GM12891 (cell line): Measurements from ENCODE around the gene TLK2.

ENCODE experiments used
- POLR2A ChIP-seq: IDR thresholded peaks from 2 replicates; pipeline ENCODE4 v1.6.1; 2011; ENCODE audit warnings: low read depth, low read length, control low read depth
- POLR2AphosphoS5 ChIP-seq: IDR thresholded peaks from 2 replicates; pipeline ENCODE4 v1.6.1; 2011; ENCODE audit warnings: low read depth, low read length, control low read depth

DNA sequence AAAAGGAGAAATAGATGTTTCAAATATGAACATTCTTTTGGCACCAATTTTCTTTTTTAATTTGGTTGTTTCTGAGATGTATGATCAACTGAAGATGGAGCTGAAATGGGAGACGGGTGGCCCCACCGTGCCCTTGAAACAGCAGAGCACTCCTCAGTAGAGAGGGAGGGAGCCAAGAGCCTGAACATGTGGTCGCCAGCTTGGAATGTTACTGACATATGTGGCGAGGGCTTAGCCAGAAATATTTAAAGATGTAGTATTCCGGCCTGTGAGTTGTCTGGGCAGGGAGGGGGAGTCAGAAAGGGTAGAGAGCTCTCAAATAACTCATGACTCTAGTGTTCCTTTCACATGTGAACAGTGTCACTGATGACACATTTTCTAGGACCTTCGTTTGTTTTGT, 135.5 kb downstream of the TLK2 start:
- no peak for TF ChIP-seq POLR2A
- no peak for TF ChIP-seq POLR2AphosphoS5
